8988T (cell line): ENCODE data around the gene PNCK.
"Not testable (repeated sequence)": the region's sequence is repeated elsewhere in the genome, so short reads cannot be mapped to it uniquely, and the experiment has no call there.

Source experiments
- DNase-seq: peaks from one replicate; pipeline ENCODE4 v3.0.0; 2011

PNCK gene

GRCh38 chrX:153685156-153685536 is 11.5 kb upstream of the PNCK start:
- no peak for DNase-seq

- no peak for DNase-seq
Measured at GRCh38 chrX:153684467-153685155, 11.0 kb upstream of the PNCK start.

GRCh38 chrX:153683486-153683885 is 9.9 kb upstream of the PNCK start:
- DNase-seq = not testable (repeated sequence)

DNA sequence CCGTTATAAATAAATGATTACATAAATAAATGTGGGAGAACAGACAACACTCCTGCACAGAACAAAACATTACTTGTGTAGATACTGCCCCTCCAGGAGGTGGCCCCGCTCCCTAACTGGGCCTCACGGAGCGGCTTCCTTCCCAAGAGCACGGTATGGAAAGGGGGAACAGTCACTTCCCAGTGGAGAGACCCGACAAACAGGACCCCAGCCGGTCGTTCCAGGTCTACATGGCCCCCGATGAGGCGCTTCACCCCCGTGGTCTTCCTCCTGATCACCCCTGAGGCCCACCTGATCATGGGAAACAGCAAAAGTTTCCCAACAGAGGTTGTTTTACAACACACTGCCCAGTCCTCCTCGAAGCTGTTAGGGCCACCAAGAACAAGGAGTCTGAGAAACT is 7.6 kb upstream of the PNCK start:
- DNase-seq = peak; percentile 4

DNA sequence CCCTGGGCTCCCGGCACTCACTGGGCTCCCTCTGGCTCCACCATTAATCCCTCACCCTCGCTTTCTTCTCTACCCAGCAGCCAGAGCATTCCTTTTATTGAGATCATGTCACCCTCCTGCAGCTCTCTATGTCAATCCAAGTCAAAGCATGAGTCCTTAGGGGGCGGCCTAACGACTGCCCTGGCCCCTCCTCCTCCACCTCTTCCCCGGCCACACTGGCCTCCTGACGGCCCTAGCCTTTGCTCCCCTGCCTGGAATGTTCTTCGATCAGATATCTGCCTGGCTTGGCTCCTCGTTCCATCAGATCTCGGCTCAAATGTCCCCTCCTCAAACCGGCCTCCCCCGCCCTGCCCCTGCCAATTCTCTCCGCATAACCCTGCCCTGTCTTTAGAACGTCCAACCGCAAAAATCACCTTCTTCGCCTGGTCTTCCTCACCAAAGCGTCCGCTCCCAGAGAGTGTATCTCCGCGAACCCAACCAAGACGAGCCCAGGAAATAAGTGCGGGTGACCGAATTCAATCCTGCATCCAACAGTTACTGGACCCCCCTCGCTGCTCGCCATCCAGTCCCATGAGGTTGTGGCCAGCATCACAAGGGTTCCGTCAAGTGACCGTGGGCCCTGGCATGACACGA is 722 bp upstream of the PNCK start:
- DNase-seq = no peak

DNA sequence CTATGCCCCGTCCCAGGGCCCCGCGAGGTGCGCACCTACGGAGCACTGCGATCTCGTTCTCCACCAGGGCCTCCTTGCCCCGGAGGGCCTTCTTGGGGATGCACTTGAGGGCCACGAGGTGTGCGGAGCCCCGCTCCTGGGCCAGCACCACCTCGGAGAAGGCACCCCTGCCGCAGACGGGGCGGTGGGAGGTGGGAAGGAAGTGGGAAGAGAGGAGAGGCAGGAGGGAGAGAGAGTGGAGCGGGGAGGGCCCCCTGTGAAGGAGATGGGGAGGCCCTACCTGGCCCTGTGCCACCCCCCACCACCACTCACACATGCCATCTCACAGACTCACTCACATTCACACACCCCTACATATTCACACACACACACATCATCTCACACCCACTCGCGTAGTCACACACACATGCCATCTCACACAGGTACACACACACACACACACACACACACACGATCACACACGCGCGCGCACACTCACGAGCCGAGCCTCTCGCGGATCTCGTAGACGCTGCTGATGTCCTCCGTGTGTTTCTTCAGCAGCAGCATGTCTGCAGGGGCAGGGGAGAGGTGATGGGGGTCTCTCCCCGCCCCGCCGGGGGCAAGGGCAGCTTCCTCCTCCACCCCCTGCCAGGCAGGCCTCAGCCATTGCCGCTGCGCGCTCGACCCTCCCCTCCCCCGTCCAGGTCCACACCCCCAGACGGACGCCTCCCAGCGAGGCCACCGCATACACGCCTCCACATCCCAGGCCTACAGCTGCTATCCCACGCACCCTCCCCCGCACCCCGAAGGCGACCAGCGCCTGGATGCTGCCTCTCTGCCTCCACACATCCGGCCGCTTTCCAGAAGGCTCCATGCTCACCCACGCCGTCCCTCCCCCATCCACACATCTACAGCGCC is 834 bp downstream of the PNCK start:
- no peak for DNase-seq

DNA sequence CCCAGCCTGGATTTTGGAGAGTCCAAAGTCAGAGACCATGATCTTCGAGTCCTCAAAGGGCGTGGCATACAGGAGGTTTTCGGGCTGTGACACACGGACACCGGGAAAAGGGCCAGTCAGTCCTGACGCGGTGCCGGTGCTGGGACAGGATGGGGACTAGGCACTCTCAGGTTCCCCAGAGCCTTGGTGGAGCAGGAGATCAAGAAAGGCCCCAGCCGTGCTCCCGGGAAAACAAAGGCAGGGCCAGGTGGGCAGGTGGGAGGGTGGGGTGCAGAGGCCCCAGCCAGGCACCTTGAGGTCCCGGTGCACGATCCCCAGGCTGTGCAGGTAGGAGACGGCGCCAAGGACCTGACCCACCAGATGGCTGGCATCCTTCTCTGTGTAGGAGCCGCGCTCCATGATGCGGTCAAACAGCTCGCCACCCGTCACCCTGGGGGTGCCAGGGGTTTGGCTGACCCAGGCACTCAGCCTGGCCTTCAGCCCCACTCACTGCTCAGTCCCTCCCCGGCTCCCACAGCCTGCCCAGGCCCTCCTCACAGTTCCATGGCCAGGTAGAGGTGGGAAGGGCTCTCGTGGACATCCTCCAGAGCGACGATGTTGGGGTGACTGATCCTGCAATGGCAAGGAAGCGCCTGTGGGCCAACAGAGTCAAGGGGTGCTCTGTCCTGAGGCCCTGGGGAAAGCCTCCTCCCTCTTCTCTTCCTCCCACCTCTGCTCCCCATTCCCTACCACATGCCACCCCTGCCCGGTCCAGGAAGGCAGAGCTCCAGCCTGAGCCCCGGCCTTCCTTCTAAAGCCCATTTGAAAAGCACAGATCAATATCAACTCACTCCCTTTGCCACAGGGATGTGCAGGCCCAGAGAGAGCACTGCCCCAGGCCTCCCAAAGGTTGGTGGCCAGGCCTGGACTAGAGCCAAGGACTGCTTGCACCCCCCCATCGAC is 1.8 kb downstream of the PNCK start:
- no peak for DNase-seq

DNA sequence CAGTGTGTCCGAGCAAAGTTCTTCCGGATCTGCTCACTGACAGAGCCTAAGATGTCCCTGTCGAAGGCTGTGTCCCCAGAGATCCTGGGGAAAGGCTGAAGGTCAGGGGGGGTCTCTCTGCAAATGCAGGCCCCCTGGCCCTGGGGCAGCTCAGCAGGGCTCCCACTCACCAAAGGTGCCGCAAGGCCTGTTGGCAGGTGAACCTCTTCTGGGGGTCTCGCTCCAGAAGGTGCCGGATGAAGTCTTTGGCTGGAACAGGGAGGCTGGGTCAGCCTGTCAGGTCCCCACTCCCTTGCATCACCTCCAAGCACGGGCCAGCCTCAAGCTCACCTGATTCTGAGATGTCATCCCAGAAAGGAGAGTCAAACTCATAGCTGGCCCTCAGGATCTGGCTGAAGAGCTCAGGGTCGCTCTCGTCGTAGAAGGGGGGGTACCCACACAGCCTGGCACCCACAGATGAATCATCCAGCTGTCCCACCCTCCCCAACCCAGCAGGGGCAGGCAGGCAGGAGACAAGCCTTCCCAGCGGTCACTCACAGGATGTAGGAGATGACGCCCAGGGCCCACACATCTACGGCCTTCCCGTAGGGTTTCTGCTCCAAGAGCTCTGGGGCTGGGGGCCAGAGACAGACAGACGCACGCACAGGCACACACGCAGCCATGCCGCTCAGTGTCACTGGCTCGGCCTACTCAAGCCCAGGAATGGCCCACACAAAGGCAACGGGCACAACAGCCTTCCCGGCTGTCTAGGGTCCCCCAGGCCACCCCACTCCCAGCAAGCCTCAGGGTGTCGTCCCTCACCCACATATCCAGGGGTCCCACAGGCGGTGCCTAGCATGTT is 2.6 kb downstream of the PNCK start:
- DNase-seq = no peak

DNA sequence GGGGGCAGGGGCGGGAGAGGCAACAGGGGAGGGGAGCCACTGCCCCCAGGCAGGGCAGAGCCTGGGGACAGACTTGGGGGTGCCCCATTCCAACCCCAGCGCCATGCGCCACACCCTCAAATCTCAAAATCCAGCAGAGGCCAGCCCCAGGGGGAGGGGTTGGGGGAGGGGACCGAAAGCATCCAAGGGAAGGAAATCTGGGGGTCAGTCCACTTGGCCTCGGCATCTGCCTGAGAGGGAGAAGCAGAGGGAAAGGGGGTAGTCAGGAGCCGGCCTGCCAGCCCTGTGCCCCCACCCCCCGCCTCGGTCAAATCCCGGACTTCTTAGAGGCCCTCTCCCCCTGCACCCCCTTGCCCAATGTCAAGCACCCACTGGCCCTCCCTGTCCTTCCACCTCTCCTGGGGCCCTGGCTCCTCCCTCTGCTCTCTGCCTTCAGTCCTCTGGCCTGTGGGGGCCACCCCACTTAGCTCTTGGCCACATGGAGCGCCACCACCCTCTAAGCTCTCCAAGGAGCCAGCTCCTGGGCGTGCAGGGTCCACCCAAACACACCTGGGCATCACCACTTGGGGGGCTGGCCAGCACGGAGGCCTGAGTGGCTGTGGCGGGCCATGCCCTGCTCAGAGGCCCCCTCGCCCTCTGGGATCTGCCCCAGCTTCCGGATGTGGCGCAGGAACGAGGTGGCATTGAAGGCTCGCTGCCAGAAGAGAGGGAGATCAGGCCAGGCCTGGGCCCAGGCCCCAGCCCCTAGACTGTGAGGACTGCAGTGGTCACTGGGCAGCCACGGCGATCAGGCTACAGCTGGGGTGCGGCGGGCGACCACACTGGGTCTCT is 3.5 kb downstream of the PNCK start:
- no peak for DNase-seq

- peak; percentile 87 for DNase-seq
Measured at GRCh38 chrX:153669174-153669890, 4.3 kb downstream of the PNCK start.

DNA sequence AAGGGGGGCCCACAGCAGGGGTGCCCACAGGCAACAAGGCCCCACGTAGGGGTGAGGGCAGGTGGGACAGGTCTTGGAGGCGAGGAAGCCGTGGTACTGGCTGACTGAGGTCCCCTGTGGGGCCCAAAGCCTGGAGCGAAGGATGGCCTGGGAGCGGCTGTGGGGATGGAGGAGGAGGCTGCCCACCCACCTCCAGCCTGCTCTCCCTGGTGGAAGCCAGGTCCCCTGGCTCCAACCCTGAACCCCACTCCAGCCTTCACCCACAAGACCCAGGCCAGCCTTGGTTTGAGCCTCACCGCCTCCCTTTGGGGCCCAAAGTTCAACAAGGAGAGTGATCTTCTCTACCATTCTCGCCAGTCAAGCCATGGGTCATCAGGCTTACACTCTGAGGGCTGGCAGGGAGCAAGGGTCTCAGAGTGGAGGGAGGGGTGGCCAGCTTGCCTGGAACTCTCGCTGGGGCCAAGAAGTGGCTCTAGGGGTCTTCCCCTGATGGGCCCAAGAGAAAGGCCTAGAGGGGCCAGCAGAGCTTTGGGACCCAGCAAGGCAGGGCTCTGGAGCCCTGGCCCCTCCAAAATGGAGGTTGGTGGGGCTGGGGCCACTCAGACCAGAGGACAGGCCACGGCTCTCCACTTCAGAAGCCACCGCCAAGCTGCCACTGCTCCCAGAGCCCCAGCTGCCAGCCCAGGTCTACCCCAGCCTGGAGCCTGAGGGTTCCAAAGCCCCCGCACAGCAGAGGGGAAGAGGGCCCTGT is 5.0 kb downstream of the PNCK start:
- DNase-seq = no peak

- DNase-seq = peak; percentile 79
Measured at GRCh38 chrX:153667956-153668396, 5.6 kb downstream of the PNCK start.

- DNase-seq = no peak
Measured at GRCh38 chrX:153667281-153667955, 6.2 kb downstream of the PNCK start.

- DNase-seq = no peak
Measured at GRCh38 chrX:153665726-153666306, 7.8 kb downstream of the PNCK start.

- no peak for DNase-seq
Measured at GRCh38 chrX:153662266-153662665, 11.3 kb downstream of the PNCK start.

DNA sequence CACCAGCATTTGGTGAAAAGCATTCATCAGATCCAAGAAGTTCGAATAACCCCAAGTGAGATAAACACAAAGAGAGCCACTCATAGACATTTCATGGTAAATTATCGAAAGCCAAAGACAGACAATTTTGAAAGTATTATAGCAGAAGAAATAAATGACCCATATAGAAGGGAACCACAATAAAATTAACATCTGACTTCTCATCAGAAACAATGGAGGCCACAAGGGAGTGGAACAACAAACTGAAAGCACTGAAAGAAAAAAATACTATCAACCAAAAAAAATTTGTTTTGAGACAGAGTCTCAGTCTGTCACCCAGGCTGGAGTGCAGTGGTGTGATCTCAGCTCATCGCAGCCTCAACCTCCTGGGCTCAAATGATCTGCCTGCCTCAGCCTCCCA is 14.3 kb downstream of the PNCK start:
- DNase-seq = no peak

- DNase-seq = no peak
Measured at GRCh38 chrX:153657161-153657560, 16.5 kb downstream of the PNCK start.

- DNase-seq = no peak
Measured at GRCh38 chrX:153653556-153653955, 20.1 kb downstream of the PNCK start.
